ENCODE results near the gene TOP3A. TPM values are rescaled to one million over a fixed set of nuclear protein-coding genes. Genes with fewer than 3 reads are reported as not detected.
"Not testable (repeated sequence)": the region's sequence is repeated elsewhere in the genome, so short reads cannot be mapped to it uniquely, and the experiment has no call there.

The TOP3A gene, protein sequence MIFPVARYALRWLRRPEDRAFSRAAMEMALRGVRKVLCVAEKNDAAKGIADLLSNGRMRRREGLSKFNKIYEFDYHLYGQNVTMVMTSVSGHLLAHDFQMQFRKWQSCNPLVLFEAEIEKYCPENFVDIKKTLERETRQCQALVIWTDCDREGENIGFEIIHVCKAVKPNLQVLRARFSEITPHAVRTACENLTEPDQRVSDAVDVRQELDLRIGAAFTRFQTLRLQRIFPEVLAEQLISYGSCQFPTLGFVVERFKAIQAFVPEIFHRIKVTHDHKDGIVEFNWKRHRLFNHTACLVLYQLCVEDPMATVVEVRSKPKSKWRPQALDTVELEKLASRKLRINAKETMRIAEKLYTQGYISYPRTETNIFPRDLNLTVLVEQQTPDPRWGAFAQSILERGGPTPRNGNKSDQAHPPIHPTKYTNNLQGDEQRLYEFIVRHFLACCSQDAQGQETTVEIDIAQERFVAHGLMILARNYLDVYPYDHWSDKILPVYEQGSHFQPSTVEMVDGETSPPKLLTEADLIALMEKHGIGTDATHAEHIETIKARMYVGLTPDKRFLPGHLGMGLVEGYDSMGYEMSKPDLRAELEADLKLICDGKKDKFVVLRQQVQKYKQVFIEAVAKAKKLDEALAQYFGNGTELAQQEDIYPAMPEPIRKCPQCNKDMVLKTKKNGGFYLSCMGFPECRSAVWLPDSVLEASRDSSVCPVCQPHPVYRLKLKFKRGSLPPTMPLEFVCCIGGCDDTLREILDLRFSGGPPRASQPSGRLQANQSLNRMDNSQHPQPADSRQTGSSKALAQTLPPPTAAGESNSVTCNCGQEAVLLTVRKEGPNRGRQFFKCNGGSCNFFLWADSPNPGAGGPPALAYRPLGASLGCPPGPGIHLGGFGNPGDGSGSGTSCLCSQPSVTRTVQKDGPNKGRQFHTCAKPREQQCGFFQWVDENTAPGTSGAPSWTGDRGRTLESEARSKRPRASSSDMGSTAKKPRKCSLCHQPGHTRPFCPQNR
- 14.1 TPM for total RNA-seq
- long read RNA-seq, full-length matches to known transcripts, result 3 of 8 reads
- long read RNA-seq, partial matches to known transcripts, result 1 of 8 reads
- long read RNA-seq, other reads (novel, unspliced or antisense), result 4 of 8 reads

DNA sequence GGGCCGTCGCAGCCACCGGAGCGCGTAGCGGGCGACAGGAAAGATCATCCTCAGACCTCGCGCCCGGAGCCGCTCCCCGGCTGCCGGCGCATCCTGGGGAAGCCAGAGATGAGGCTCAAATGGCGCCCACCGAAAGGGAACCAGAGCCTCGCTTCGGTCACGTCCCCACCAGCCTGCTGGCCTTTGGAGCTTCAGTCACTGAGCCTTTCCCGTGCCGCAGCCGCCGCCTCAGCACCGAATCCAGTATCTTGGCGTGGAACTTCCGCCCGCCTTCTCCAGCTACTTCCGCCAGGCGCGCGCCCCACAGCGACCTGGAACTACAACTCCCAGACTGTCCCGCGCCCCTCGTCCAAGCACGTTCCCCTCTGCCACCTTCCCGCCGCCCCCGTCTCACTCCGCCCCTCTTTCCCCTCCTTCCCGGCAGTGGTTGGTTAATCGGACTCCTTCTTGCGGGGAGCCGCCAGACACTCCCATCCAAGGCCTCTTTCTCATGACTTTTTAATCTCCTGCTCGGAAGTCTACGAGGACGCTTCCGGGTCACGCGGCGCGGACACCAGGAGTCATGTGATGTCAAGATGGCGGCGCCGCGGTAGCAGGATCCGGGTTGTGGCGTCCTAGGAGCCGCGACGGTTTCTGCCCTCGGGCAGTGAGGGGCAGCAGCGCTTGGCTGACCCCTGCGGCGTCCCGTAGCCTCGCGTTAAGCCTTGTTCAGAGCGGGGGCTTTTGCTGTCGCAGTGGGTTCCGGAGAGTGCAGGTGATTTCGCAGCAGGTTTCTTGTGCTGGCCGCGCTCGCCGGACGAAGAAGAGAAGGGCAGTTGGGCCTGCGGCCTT, at the start of gene TOP3A, which contains the start of gene SMCR8:
Gene TOP3A, minus strand, starts transcription at position 264 of the 831 bp plus-strand sequence. Its CDS starts 216 bp downstream, at position 48.
Gene SMCR8, plus strand, starts transcription at position 563 of the 831 bp plus-strand sequence. CDS start 497 bp downstream, outside the sequence.
- intact Hi-C loops (cut with DNase I), result loop anchor here (2.0 to 5.0 kb wide), 4 partner anchors 47 to 90 kb away; partner anchors contain the start of genes LLGL1, MIEF2 and SHMT1
- DNase-seq (ENCODE audit: low spot score), result peak; percentile 98

DNA sequence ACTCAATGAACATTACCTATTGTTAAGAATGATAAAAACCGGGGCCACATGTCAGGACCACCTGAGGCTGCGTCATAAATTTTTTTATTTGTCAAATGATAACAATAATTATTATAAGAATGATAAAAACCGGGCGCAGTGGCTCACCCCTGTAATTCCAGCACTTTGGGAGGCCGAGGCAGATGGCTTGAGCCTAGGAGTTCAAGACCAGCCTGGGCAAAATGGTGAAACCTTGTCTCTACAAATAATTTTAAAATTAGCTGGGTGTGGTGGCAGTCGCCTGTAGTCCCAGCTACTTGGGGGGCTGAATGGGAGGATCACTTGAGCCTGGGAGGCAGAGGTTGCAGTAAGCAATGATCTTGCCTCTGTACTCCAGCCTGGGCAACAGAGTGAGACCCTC, 49.4 kb upstream of the TOP3A start:
- intact Hi-C loops (cut with DNase I), result loop anchor here (5.0 kb wide), 1 partner anchor 47 kb away; the partner anchor contains the start of gene SMCR8
- no peak for DNase-seq (ENCODE audit: low spot score)

DNA sequence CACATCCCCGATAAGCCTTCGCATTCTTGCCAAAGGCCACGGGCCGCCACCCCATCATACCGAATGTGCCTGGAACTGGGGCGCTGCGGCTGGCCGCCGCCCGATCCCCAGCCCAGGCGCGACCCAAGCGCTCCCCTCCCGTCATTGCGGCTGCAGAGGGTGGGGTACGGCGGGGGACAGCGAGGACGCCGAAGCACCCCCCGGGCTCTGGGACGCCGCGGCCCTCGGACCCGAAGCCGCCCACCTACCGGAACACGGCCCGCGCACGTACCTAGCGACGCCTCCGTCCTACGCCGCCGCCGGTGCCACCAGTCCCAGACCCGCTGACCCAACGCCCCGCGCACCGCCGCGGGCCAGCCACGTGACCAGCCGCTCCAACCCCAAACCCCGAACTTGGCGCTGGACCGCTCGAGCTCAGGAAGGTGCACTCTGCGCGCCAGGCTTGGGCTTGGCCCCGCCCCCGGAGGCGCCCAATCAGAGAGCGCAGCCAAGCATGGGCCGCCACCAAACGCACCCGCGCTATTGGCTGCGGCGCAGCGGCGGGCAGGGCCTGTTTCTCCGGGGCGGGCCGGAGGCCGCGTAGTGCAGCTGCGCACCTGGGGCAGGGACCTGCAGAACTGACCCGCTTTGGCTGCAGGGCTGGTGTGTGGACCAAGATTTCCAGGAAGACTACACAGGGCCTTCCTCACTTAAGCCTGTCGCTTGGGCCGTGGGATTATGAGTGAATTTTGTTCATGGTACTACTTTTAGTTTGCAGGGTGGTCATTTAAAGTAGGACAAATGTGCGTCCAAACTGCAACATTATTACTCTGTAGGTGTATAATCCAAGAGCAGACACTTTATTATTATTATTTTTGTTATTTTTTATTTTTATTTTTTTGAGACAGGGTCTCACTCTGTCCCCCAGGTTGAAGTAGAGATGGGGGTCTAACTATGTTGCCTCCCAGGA, 48.6 kb upstream of the TOP3A start, which contains the start of gene SHMT1:
Gene SHMT1, minus strand, starts transcription at position 450 of the 949 bp plus-strand sequence. CDS start 7,569 bp downstream, outside the sequence.
- DNase-seq (ENCODE audit: low spot score), result peak; percentile 96
- intact Hi-C loops (cut with DNase I), result loop anchor here (5.0 kb wide), 1 partner anchor 46 kb away; the partner anchor contains the start of gene SMCR8

DNA sequence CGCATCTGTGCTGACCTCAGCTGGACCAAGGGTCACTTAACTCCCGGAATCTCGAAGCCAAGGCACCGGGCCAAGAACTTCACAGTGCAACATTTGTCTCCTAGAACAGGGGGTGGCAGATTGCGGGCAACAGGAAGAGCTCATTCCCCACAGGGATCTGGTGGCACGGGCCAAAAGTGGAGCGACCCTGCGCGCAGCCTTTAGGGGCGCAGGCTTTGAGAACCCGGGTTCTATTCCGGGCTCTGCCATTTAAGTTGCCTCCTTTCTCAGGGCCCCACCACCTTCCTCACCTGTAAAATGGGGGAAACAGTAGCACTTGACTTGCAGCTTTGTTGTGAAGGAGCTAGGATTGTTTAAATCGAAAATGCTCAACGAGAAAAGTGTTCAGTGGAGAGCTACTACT, 47.9 kb upstream of the TOP3A start:
- intact Hi-C loops (cut with DNase I), result loop anchor here (5.0 kb wide), 1 partner anchor 45 kb away; the partner anchor contains the start of gene SMCR8
- no peak for DNase-seq (ENCODE audit: low spot score)

DNA sequence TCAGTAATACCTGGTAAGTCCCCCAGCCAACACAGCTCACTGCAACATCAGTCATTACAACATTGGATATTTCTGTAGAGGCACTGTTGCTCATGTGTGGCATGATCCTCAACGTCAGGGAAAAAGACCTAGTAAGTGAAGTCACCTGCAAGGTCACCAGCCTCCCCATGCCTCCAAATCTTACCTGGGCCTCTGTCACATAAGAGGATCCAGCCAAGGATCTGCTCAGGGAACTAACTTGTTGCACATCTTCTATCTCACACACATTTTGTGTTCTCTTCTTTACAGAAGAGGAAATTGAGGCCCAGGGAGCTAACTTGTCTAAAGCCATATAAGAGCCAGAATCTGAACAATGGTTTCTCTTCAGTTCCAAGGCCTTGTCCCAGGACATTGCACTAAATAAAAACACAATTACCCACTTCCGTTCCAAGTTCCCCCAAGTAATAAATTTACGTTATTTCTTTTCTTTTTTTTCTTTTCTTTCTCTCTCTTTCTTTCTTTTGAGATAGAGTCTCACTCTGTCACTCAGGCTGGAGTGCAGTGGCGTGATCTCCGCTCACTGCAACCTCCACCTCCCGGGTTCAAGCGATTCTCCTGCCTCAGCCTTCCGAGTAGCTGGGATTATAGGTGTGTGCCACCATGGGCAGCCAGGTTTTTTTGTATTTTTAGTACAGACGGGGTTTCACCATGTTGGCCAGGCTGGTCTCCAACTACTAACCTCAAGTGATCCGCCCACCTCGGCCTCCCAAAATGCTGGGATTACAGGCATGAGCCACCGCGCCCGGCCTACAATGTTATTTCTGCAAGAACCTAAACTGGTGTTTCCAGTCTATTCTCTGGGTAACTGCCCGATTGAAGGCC, 47.3 kb upstream of the TOP3A start:
- DNase-seq (ENCODE audit: low spot score), result no peak
- intact Hi-C loops (cut with DNase I), result loop anchor here (5.0 kb wide), 1 partner anchor 45 kb away; the partner anchor contains the start of gene SMCR8

DNA sequence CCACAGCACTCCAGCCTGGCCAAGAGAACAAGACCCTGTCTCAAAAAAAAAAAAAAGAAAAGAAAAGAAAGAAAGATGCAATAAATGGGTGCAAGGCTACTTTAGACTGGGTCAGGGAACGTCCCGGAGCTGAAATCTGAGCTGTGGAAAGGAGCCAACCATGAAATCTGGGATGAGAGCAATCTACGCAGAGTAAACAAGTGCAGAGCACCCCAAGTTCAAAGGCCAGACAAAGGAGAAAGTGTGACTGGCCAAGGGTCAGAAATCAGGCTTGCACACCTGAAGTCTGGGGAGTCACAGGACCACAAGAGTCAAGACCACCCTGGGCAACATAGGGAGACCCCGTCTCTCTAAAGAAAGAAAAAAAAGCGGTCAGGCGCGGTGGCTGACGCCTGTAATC, 45.7 kb upstream of the TOP3A start:
- intact Hi-C loops (cut with DNase I), result loop anchor here (5.0 kb wide), 1 partner anchor 43 kb away; the partner anchor contains the start of gene SMCR8
- no peak for DNase-seq (ENCODE audit: low spot score)

DNA sequence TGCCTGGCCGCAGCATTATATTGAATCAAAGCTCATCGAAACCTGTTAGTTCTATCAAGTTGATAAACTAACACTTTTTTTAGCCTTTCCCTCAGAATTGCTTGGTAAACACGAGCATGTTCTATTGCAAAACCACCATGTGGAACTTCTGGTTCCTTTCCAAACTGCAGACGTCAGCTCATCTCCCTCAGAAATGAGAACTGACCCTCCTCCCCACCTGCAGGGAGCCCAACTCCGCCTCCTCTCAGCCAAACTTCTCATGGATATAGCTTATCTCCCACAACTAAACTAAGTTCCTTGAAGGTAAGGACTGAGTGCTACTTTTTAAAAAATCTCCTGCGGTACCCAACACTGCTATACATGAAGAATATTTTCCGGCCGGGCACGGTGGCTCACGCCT, 41.8 kb upstream of the TOP3A start:
- intact Hi-C loops (cut with DNase I), result no loop called here
- DNase-seq (ENCODE audit: low spot score), result no peak

DNA sequence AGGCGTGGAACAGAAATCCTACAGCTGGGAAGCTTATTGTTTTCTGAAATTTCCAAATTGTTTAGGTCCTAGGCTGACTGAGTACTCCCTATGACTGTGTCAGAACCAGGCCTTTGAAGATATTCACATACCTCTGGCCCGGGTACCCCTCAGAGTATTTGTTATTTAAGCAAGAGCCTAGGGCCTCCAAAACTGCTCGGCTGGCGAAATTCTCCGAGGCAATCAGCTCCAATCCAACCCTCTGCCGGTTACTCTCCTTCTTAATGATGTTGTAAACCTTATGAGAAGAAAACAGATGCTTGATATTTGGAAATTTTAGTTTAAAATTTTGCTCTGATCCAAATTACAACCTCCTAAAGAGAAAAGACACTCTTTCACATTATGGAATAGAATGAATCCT, 38.7 kb upstream of the TOP3A start:
- intact Hi-C loops (cut with DNase I), result no loop called here

DNA sequence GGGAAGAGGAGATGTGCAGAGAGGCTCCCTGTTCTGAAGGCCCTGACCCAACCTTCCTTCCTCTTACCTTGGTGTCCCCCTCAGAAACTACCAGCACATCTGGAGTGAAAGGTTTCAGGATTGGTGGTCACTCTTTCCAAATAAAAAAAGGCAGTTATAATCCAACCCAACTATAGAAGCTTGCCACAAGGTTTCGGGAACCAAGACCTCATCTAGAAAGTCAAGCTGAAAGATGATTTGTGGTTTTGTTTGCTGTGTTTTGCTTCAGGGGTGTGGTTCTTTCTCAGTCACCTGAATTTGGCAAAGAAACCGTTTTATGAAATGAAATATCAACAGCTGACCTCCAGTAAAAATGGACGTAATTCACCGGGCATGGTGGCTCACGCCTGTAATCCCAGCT, 29.2 kb upstream of the TOP3A start:
- DNase-seq (ENCODE audit: low spot score), result no peak
- intact Hi-C loops (cut with DNase I), result no loop called here

More for the DNA sequence above, 38.7 kb upstream of the TOP3A start:
- DNase-seq (ENCODE audit: low spot score), result no peak

DNA sequence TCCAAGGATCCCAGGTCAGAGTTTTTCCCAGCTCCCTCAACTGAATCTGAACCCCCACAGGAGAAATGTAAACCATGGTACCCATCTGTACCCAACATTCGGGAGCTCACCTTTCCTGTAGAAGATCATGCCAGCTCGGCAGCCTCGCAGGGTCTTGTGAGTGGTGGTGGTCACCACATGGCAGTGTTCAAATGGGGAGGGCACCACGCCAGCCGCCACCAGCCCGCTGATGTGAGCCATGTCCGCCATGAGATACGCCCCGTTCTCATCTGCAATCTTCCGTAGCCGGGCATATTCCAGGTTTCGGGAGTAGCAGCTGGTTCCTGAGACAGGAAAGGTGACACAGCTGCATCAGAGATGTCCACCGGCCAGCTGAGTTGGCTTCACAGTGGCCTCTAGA, 25.1 kb upstream of the TOP3A start:
- intact Hi-C loops (cut with DNase I), result no loop called here
- DNase-seq (ENCODE audit: low spot score), result no peak

DNA sequence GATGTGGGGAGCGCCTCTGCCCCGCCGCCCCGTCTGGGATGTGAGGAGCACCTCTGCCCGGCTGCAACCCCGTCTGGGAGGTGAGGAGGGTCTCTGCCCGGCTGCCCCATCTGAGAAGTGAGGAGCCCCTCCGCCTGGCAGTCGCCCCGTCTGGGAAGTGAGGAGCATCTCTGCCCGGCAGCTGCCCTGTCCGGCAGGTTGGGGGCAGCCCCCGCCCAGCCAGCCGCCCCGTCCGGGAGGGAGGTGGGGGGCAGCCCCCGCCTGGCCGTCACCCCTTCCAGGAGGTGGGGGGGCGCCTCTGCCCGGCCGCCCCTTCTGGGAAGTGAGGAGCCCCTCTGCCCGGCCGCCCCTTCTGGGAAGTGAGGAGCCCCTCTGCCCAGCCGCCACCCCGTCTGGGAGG, 23.4 kb upstream of the TOP3A start:
- DNase-seq (ENCODE audit: low spot score); intact Hi-C loops (cut with DNase I): not testable (repeated sequence)

DNA sequence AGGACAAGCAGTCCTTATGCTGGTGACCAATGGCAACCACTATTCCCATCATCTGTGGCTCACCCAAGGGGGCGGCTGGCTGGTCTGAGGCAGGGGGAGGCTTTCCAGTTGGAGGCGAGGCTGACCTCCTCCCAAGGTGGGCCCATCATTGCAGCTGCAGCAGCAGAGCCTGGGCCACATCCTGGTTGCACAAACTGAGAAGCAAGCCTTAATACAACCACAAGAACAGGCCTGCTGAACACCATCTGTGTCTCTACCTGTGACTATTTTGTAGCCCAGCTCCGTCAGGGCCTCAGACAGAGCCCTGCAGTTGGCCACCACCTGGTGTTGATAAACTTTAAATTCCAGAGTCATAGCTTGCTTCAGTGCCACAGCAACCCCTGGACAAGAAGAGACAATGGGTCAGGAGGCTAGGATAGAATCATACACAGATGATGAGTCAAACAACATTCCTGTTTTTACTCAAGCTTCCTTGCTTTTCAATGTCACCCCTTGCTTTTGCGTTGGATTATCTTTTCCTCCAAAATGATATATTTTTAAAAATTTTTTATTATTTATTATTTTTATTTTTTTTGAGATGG, 18.2 kb upstream of the TOP3A start:
- intact Hi-C loops (cut with DNase I), result no loop called here
- no peak for DNase-seq (ENCODE audit: low spot score)

DNA sequence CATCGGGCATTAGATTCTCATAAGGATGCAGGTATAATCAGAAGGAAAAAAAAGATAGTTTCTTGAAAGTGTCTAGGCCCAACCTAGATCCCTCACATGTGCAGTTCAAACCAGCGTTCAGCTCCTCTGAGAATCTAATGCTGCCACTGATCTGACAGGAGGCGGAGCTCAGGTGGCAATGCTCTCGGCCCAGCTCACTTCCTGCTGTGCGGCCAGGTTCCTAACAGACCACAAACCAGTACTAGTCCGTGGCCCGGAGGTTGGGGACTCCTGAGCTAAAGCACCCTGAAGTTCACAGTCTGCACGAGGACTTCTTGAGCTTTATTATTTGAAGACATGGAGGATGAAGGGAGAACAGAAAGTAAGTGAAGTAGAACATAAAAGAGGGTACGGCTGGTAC, 17.1 kb upstream of the TOP3A start:
- intact Hi-C loops (cut with DNase I), result no loop called here

DNA sequence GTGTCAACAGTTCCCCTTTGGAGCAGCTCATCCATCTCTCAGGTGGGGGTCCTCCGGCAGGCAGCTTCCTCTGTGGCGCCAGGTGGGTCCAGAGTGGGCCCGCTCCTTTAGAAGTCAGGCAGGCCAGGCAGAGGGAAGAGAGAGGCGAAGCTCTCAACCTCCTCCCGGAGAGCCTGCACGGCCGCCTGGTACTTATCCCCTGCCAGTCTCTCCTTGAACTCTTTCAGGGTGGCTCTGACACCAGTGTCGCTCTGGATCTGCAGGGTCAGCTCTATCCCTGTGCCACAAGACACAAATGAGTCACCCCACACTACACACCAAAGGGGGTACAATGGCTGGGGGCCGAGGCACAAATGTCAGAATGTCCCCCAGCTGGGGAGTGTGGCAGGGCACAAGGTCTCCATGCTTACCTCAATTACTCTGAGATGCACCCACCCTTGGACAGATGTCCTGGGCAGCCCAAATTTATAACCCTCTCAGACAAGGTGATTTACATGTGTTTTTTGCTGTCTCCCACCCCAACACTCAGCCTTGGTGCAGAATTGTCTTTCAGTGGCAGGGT, 13.9 kb upstream of the TOP3A start:
- DNase-seq (ENCODE audit: low spot score), result no peak
- intact Hi-C loops (cut with DNase I), result no loop called here

More for the DNA sequence above, 17.1 kb upstream of the TOP3A start:
- no peak for DNase-seq (ENCODE audit: low spot score)

DNA sequence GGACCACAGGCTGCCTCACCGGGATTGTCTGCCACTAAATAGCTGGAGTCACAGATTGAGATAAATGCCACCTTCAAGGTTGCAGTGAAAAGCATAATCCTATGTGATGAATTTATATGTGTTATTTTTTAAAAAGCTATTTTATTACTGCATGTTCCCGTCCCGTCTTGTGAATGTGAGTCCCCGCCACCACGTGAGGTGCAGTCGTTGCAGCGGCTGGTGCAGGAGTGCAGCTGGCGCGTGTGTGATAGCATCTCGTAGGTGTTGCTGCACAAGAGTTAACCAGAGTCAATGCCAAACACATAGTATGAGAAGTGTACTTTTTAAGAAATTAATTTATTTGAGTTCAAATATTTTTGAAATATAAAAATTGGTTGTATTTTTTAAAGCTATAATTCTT, 12.8 kb upstream of the TOP3A start:
- intact Hi-C loops (cut with DNase I), result no loop called here
- DNase-seq (ENCODE audit: low spot score), result no peak

DNA sequence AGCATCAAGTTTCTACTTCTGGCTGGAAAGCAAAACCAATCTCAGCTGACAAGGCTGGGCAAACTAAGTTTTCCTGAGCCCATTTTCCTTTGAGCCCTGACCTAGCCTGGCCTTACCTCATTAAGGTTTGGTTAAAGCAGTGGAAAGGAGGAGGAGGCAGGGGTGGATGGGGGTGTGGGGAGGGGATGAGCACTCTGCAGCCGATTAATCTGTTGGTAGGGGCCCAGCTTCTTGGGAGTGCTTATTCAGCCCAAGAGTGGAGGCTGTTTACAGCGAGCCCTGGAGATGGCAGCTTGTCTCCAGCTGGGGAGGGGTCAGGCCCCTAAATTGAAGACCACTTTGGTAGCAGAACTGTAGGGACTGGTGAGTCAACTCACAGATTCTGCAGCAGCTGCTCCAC, 12.3 kb upstream of the TOP3A start:
- intact Hi-C loops (cut with DNase I), result no loop called here

More for the DNA sequence above, 12.3 kb upstream of the TOP3A start:
- DNase-seq (ENCODE audit: low spot score), result no peak
